ENCODE measurements around the gene MED26. TPM values are rescaled to one million over a fixed set of nuclear protein-coding genes. Genes with fewer than 3 reads are reported as not detected.
A peak's percentile ranks its signal among the peaks of the same experiment; 100 is the strongest.

MED26 gene
- total and polyA plus RNA-seq, 2 of the 13 experiments (the other 11 are each of a cell fraction or from before 2014, with no cell fraction given) = 3.5 to 3.8 TPM

GRCh38 chr19:16659832-16660708 lies 32.1 kb upstream of the MED26 start, which contains the start of gene SMIM7 (continued):
- TF ChIP-seq ATF6 (CRISPR knock-in tag; conservative IDR thresholded peaks at IDR 0.05) (no peak; the same call in 1 of the 2 replicates), KAT7 (CRISPR knock-in tag; IDR thresholded peaks at IDR 0.05; ENCODE audit: borderline replicate concordance) (peak; percentile 80; the same call in 1 of the 2 replicates), E2F1 (CRISPR knock-in tag; IDR thresholded peaks at IDR 0.05) (peak; percentile 27; the same call in 1 of the 2 replicates), MIER3 (CRISPR knock-in tag; IDR thresholded peaks at IDR 0.05; ENCODE audit: borderline replicate concordance) (peak; percentile 65; the same call in 1 of the 2 replicates), IKZF4 (CRISPR knock-in tag; IDR thresholded peaks at IDR 0.05; ENCODE audit: borderline replicate concordance, low read depth, not compliant biosample characterization) (peak; percentile 82), E2F2 (CRISPR knock-in tag; IDR thresholded peaks at IDR 0.05; ENCODE audit: borderline replicate concordance) (0 out of 2 replicates have a peak, but pooled peaks have one; percentile 32), ZNF224 (CRISPR knock-in tag; IDR thresholded peaks at IDR 0.05) (no peak), FIP1L1 (IDR thresholded peaks at IDR 0.05; ENCODE audit: borderline replicate concordance, insufficient read depth, low read depth, low read length) (no peak), ARID5B (CRISPR knock-in tag; IDR thresholded peaks at IDR 0.05) (peak; percentile 51; the same call in 1 of the 2 replicates), POLR2AphosphoS5 (IDR thresholded peaks at IDR 0.05; ENCODE audit: low read depth, low read length) (peak; percentile 97), KLF9 (CRISPR knock-in tag; IDR thresholded peaks at IDR 0.05; ENCODE audit: low read depth) (0 out of 2 replicates have a peak, but pooled peaks have one; percentile 54), LCORL (IDR thresholded peaks at IDR 0.05) (no peak), LCORL (CRISPR knock-in tag; IDR thresholded peaks at IDR 0.05) (peak; percentile 61; the same call in 1 of the 2 replicates), HOXA5 (CRISPR knock-in tag; IDR thresholded peaks at IDR 0.05) (0 out of 2 replicates have a peak, but pooled peaks have one; percentile 72), ZNF274 (CRISPR knock-in tag; IDR thresholded peaks at IDR 0.05) (peak; percentile 76; the same call in 1 of the 2 replicates), ZNF101 (CRISPR knock-in tag; IDR thresholded peaks at IDR 0.05; ENCODE audit: borderline replicate concordance, low read depth) (no peak), ZFP36 (IDR thresholded peaks at IDR 0.05; ENCODE audit: borderline replicate concordance, low read depth, low read length, partially characterized antibody) (no peak), HCFC1 (IDR thresholded peaks at IDR 0.05; ENCODE audit: low read depth, low read length) (peak; percentile 27; the same call in 1 of the 2 replicates), NKX3-1 (CRISPR knock-in tag; IDR thresholded peaks at IDR 0.05) (no peak)
